Ammon's horn (tissue), 1 donor: Measurements from ENCODE around the gene TRA2B.

ENCODE experiments used
- DNase-seq: peaks from one replicate; pipeline ENCODE4 v3.0.0-alpha.2; 2016; ENCODE audit warnings: low spot score

TRA2B gene

DNA sequence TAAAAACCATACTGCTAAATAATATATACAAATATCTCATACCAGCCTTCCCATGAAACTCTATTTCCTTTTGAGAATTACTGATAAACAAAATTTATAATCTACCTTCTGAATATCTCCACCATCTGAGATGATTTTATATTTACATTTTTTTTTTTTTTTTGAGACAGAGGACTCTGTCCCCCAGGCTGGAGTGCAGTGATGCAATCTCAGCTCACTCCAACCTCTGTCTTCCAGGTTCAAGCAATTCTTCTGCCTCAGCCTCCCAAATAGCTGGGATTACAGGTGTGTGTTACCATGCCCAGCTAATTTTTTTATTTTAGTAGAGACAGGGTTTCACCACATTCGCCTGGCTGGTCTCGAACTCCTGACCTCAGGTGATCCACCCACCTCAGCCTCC, 70.2 kb downstream of the TRA2B start:
- DNase-seq, result no peak

DNA sequence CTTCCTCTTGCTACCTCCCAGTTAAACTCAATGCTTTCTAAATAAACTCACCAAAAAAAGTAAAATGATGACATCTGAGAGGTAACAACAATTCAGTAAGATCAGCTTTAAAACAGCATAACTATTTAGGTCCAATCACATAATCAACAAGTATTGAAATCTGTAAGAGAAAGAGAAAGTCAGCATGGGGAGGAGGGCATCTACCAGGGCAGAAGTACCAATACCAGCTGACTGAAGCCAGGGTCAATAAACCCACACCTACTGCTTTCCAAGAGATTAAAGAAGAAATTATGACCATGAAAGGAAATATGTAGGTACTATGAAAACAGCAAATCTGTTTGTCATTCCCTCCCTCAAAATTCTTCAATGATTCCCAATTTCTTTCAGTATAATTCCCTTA, 70.8 kb downstream of the TRA2B start:
- DNase-seq, result no peak

DNA sequence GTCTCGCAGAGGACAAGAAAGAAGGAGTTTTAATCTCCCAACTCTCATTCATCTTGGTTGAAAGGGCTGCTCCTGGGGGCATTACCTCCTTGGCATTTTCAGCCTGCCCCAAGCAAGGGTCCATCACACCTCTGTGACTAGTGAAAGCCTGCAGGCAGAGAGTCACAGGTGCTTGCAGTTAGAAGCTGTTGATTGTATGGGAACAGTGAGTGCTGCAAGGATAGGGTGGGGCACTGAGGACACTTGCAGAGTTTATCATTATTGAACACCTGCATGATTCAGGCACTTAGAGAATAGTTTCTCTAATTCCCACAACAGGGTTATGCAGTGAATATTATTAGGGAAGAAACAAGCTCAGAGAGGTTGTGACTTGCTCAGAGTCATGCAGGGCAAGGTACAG, 71.3 kb downstream of the TRA2B start:
- DNase-seq, result no peak
